Epithelial cell of proximal tubule (primary cell): ENCODE data around the gene GTPBP1. TPM values are rescaled to one million over a fixed set of nuclear protein-coding genes. Genes with fewer than 3 reads are reported as not detected.

ENCODE experiments used
- DNase-seq: peaks from one replicate; pipeline ENCODE4 v3.0.0-alpha.2; 2011; ENCODE audit warnings: low read depth
- H3K4me3 ChIP-seq: 2 replicates; pipeline ENCODE4 v1.5.1; 2011; ENCODE audit warnings: low read depth, mild to moderate bottlenecking, low read length
- total RNA-seq: library from RNA; depleted of rRNA; stranded (reverse); fragments of >200 nt; gene quantifications from 2 replicates; pipeline ENCODE4 v1.2.3, GENCODE V29; 2015
- TF ChIP-seq, protein P1 (sequence below): conservative IDR thresholded peaks from 2 replicates; pipeline ENCODE4 v1.5.1; 2012; ENCODE audit warnings: low read depth, mild to moderate bottlenecking, low read length

Gene GTPBP1
- total RNA-seq, 1 donor from 2014 or later, result 36.2 TPM

DNA sequence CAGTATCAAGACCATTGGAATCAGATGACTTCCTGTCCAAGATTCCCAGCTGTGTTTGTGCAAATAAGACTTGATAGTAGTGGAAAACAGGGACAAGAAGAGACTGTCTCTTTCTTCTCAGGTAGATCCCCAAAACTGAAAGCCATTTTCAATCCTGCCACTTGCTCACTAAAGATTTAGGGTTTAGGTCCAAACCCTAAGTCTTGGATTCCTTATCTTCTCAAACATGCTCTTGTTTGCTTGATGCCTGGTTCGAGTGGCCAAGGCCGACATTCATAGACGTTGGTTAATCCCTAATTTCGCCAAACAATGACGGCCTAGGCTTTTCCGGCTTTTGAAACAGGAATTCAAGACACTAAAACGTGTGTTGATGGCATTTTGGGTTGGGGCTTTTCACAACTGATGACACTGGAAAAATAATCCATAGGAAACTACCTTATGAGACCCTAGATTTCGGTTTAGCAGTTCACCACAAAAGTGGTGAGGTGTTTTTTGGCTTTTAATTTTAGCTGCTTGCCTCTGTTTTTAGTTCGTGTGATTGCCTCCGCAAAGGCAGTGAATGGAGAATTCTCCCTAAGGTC is 1.0 kb upstream of the GTPBP1 start:
- H3K4me3 ChIP-seq, result peak overlapping the region; percentile 38
- TF ChIP-seq, protein P1, sequence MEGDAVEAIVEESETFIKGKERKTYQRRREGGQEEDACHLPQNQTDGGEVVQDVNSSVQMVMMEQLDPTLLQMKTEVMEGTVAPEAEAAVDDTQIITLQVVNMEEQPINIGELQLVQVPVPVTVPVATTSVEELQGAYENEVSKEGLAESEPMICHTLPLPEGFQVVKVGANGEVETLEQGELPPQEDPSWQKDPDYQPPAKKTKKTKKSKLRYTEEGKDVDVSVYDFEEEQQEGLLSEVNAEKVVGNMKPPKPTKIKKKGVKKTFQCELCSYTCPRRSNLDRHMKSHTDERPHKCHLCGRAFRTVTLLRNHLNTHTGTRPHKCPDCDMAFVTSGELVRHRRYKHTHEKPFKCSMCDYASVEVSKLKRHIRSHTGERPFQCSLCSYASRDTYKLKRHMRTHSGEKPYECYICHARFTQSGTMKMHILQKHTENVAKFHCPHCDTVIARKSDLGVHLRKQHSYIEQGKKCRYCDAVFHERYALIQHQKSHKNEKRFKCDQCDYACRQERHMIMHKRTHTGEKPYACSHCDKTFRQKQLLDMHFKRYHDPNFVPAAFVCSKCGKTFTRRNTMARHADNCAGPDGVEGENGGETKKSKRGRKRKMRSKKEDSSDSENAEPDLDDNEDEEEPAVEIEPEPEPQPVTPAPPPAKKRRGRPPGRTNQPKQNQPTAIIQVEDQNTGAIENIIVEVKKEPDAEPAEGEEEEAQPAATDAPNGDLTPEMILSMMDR, result no peak
- no peak for DNase-seq

DNA sequence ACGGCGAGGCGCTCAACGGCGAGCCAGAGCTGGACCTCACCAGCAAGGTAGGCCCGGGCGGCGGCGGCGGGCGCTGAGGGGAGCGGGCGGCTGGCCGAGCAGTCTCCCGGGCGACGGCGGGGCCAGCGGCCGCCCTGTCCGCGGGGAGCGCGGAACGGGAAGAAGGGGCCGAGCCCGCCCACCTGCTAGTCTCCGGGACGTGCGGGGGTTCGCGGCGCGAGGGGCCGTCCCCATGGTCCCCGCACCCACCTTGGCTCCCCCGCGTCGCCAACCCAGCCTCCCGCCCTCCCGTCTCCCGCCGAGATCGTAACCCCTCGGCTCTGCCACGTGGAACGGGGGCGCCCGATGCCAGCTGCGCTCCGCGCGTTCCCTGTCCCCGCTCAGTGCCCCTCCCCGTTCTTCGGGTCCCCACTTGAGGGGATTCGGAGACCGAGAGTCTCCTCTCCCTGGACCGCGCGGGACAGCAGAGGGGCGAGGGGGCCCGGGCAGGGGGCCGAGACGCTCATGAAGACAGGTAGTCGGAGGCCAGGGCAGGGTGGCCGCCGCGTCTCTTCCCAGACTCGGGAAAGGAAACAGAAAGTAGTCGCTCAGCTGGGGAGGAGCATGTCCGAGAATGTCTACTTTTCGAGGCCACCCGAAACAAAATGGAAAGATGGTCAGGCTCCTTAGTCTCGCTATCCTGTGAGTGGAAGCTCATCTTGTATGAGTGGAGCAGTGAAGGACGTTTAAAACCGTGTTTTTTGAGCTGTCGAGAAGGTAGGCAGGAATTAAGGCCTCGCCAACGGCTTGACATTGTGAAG is 557 bp downstream of the GTPBP1 start:
- H3K4me3 ChIP-seq, result peak overlapping the region; percentile 92
- no peak for DNase-seq
- TF ChIP-seq, protein P1, result no peak

DNA sequence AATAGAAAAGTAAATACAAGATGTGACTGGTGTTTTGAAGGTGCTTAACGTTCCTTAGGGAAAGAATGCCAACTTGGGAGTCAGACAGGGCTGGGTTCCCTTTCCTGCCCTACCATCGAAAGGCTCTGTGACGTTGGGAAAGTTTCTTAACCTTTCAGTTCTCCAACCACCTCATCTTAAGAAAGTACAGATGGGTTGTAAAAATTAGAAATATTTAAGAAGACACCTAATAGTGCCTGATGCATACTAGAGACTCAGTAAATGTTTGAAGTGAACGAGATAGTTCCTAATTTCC is 1.1 kb downstream of the GTPBP1 start:
- peak overlapping the region; percentile 92 for H3K4me3 ChIP-seq
- TF ChIP-seq, protein P1, result no peak
- DNase-seq, result no peak

DNA sequence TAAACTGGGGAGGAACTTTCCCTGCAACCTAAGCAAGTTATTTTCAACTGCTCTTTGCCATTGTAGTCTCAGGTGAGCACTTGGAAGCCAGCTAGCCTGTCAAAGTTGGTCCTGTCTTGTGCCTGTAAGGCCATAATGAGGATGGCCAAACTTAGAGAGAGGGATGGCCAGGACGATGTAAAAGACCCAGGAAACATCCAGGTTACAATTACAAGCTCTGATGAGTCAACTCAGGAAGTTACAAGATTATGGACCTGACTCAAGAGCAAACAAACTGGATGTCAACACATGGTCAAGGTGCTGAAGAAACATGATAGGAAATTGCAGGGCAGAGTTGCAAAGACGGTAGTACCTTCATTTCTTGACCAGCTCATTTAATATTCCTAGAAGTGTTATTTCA is 1.6 kb downstream of the GTPBP1 start:
- no peak for DNase-seq
- TF ChIP-seq, protein P1, result no peak
- peak overlapping the region; percentile 92 for H3K4me3 ChIP-seq

DNA sequence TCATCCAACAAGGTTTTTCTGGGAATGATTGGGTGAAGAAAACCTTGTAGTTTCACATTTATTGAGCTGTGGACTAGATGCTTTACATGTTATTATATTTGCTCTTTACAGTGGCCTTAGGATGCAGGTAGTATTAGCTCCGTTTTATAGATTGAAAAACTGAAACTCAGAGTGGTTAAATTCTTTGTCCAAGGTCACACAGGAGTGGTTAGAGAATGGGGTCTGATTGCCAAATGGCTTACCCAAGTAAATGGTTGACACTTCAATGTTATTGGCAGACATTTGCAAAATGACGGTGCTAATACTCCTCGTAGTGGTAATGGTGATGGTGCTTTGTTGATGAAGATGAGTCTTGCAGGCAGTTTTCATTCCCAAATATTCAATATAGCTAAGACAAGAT is 2.2 kb downstream of the GTPBP1 start:
- H3K4me3 ChIP-seq, result no peak overlapping the region
- TF ChIP-seq, protein P1, result no peak
- DNase-seq, result no peak

DNA sequence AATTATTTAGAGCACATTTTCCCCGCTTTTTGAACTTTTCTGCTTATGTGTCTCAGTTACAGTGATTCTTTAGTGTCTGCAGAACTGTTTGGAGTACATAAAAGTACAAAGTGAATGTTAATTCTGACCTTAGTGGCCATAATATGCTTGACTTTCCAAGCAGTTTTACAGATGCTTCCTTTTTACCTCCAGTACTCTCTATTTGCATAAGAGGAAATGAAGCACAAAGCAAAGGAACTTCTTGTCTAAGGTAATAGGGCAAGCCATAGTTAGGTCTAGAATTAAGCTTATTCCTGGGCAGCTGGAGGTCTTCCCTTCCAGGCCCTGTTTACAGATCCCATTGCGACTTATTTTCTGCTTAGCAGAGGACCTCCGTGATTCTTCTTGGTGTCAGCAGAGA is 3.6 kb downstream of the GTPBP1 start:
- no peak for DNase-seq
- H3K4me3 ChIP-seq, result no peak overlapping the region
- TF ChIP-seq, protein P1, result no peak

DNA sequence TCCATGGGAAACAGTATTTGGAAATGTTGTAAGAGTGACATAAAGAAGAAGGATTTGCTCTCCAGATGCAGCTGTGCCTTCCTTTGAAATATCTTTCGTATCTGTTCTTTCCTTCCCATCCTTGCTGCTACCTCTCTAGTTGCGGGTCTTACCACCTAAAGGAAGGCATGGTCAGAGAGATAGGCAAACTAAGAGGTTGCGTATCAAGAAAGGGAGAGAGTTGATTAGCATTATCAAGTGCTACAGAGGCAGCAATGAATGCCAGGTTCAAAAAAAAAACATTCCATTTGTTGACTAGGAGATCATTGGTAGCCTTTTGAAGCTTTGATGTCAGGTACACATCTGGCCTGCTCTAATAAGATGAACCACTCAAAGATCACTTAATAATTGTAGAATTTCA is 4.6 kb downstream of the GTPBP1 start:
- DNase-seq, result no peak
- TF ChIP-seq, protein P1, result no peak
- no peak overlapping the region for H3K4me3 ChIP-seq
